ENCODE results near the gene NFATC2. TPM values are rescaled to one million over a fixed set of nuclear protein-coding genes. Genes with fewer than 3 reads are reported as not detected.
"Not testable (repeated sequence)": the region's sequence is repeated elsewhere in the genome, so short reads cannot be mapped to it uniquely, and the experiment has no call there.

The NFATC2 gene
- total RNA-seq, 1 experiment from 2014 or later, result 0.34 TPM

GRCh38 chr20:51469046-51469445 lies 73.5 kb downstream of the NFATC2 start:
- DNase-seq (ENCODE audit: low read depth), result no peak
- in situ Hi-C loops (cut with HindIII; ENCODE audit: low pct_unique_long_range_greater_than_20kb, low sequenced_read_pairs), result no loop called here

GRCh38 chr20:51468636-51469035 lies 73.9 kb downstream of the NFATC2 start:
- no peak for DNase-seq (ENCODE audit: low read depth)
- in situ Hi-C loops (cut with HindIII; ENCODE audit: low pct_unique_long_range_greater_than_20kb, low sequenced_read_pairs), result no loop called here

GRCh38 chr20:51467956-51468626 lies 74.4 kb downstream of the NFATC2 start:
- DNase-seq (ENCODE audit: low read depth), result no peak
- in situ Hi-C loops (cut with HindIII; ENCODE audit: low pct_unique_long_range_greater_than_20kb, low sequenced_read_pairs), result no loop called here

- no peak for DNase-seq (ENCODE audit: low read depth)
- in situ Hi-C loops (cut with HindIII; ENCODE audit: low pct_unique_long_range_greater_than_20kb, low sequenced_read_pairs), result no loop called here
These were observed 78.5 kb downstream of the NFATC2 start for GRCh38 chr20:51463998-51464397.

- no peak for DNase-seq (ENCODE audit: low read depth)
- in situ Hi-C loops (cut with HindIII; ENCODE audit: low pct_unique_long_range_greater_than_20kb, low sequenced_read_pairs), result no loop called here
These were observed 79.0 kb downstream of the NFATC2 start for GRCh38 chr20:51463560-51463959.

GRCh38 chr20:51462566-51463276 lies 79.8 kb downstream of the NFATC2 start:
- DNase-seq (ENCODE audit: low read depth), result no peak
- in situ Hi-C loops (cut with HindIII; ENCODE audit: low pct_unique_long_range_greater_than_20kb, low sequenced_read_pairs), result no loop called here

GRCh38 chr20:51461846-51462245 lies 80.7 kb downstream of the NFATC2 start:
- in situ Hi-C loops (cut with HindIII; ENCODE audit: low pct_unique_long_range_greater_than_20kb, low sequenced_read_pairs); DNase-seq (ENCODE audit: low read depth): not testable (repeated sequence)

GRCh38 chr20:51461306-51461705 lies 81.2 kb downstream of the NFATC2 start:
- in situ Hi-C loops (cut with HindIII; ENCODE audit: low pct_unique_long_range_greater_than_20kb, low sequenced_read_pairs), result no loop called here
- DNase-seq (ENCODE audit: low read depth), result no peak

GRCh38 chr20:51460569-51461265 lies 81.8 kb downstream of the NFATC2 start:
- in situ Hi-C loops (cut with HindIII; ENCODE audit: low pct_unique_long_range_greater_than_20kb, low sequenced_read_pairs), result no loop called here

GRCh38 chr20:51460163-51460562 lies 82.4 kb downstream of the NFATC2 start:
- DNase-seq (ENCODE audit: low read depth), result no peak
- in situ Hi-C loops (cut with HindIII; ENCODE audit: low pct_unique_long_range_greater_than_20kb, low sequenced_read_pairs), result no loop called here

More at GRCh38 chr20:51460569-51461265, 81.8 kb downstream of the NFATC2 start:
- no peak for DNase-seq (ENCODE audit: low read depth)

- in situ Hi-C loops (cut with HindIII; ENCODE audit: low pct_unique_long_range_greater_than_20kb, low sequenced_read_pairs), result no loop called here
- DNase-seq (ENCODE audit: low read depth), result no peak
These were observed 83.6 kb downstream of the NFATC2 start for GRCh38 chr20:51458751-51459439.

- in situ Hi-C loops (cut with HindIII; ENCODE audit: low pct_unique_long_range_greater_than_20kb, low sequenced_read_pairs), result no loop called here
These were observed 85.0 kb downstream of the NFATC2 start for GRCh38 chr20:51457533-51457932.

GRCh38 chr20:51456511-51457509 lies 85.7 kb downstream of the NFATC2 start:
- DNase-seq (ENCODE audit: low read depth), result peak; percentile 99
- in situ Hi-C loops (cut with HindIII; ENCODE audit: low pct_unique_long_range_greater_than_20kb, low sequenced_read_pairs), result no loop called here

More at GRCh38 chr20:51457533-51457932, 85.0 kb downstream of the NFATC2 start:
- DNase-seq (ENCODE audit: low read depth), result no peak

GRCh38 chr20:51454250-51454865 lies 88.2 kb downstream of the NFATC2 start:
- DNase-seq (ENCODE audit: low read depth), result no peak
- in situ Hi-C loops (cut with HindIII; ENCODE audit: low pct_unique_long_range_greater_than_20kb, low sequenced_read_pairs), result no loop called here

- no peak for DNase-seq (ENCODE audit: low read depth)
- in situ Hi-C loops (cut with HindIII; ENCODE audit: low pct_unique_long_range_greater_than_20kb, low sequenced_read_pairs), result no loop called here
These were observed 89.7 kb downstream of the NFATC2 start for GRCh38 chr20:51452734-51453365.

- DNase-seq (ENCODE audit: low read depth), result no peak
- in situ Hi-C loops (cut with HindIII; ENCODE audit: low pct_unique_long_range_greater_than_20kb, low sequenced_read_pairs), result no loop called here
These were observed 90.4 kb downstream of the NFATC2 start for GRCh38 chr20:51452091-51452613.
